ENCODE results near the gene RETREG2.
A peak's percentile ranks its signal among the peaks of the same experiment; 100 is the strongest.

Gene RETREG2, protein sequence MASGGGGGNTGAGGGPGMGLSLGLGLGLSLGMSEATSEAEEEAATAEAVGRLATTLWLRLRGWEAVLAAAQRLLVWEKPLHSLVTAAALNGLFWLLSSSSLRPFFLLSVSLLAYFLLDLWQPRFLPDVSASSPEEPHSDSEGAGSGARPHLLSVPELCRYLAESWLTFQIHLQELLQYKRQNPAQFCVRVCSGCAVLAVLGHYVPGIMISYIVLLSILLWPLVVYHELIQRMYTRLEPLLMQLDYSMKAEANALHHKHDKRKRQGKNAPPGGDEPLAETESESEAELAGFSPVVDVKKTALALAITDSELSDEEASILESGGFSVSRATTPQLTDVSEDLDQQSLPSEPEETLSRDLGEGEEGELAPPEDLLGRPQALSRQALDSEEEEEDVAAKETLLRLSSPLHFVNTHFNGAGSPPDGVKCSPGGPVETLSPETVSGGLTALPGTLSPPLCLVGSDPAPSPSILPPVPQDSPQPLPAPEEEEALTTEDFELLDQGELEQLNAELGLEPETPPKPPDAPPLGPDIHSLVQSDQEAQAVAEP

DNA sequence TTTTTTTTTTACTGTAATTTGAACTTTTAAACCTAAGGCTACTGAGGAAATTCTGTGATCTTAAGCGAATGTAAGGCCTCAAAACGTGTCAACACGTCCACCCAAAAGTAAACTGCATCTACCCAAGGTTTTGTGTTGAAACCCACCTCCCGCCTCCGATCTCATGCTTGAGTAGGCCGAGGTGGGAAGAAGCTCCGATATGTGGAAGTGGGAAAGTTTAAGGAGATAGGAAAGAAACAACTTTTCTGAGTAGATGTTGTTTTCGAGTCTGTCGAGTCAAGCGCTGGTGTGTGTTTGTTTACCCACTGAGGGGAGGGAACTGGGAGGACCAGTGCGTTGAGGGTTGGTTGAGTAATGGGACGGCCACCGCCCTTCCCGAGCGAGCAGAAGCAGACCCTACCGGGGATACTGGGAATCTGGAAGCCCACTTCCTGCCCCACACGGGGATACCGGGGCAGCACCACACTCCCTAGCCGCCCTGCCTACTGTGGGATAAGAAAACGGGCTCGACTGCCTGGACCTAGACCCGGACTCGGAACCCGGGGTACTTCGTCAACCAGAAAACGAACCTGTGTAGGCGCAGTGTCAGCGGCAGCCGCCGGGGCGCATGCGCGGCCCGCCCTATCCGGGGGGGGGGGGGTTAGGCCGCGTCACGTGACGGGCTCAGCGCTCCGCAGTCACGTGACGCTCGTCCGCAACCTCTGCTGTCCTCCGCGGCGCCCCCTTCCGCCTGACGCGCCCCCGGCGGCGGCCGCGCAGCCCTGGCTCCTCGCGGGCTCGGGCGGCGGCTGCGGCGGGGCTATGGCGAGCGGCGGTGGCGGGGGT is at the start of gene RETREG2:
TSS of gene RETREG2 (plus strand) at position 724 of the 825 bp plus-strand sequence. CDS start at position 802, 78 bp downstream.
- Histone ChIP-seq H3K9me3 (ENCODE audit: control insufficient read depth, low read length) (no peaks in the 10 kb centered on the region), H3K36me3 (ENCODE audit: control insufficient read depth, insufficient read depth, low read length, severe bottlenecking) (peaks cover 52% of the 10 kb centered on the region), H3K9ac (ENCODE audit: low read length) (peak within 1 kb of the TSS; percentile 99), H3K27me3 (replicated peaks; ENCODE audit: control insufficient read depth, insufficient read depth, low read length) (no peaks in the 10 kb centered on the region), H3K4me1 (ENCODE audit: control insufficient read depth, insufficient read depth, low read length) (peaks cover 36% of the 10 kb centered on the region), H3K4me3 (ENCODE audit: low read length) (peak within 1 kb of the TSS; percentile 83)
- peak; percentile 96 for DNase-seq (ENCODE audit: low read depth)

DNA sequence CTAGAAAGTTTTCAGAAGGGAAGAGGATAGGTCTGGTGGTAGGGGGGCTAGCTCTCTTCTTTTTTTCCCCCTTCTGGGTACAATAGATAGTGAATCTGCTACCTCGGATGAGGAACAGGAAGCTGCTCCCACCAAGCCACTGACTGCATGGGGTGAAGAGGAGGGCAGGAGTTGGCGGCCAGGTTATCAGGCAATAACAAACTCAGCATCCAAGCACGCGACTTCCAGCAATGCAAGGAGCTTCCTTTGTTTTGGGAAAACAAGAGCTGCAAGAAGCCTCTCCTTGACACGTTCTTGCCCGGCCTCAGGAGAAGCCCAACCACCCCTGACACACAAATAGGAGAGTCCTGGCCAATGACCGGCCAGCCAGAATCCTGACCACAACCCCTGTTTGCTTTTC is 49.7 kb upstream of the RETREG2 start:
- no peak for DNase-seq (ENCODE audit: low read depth)
- H3K9me3 ChIP-seq (ENCODE audit: control insufficient read depth, low read length), result no peaks in the 10 kb centered on the region
- H3K4me3 ChIP-seq (ENCODE audit: low read length), result no peak overlapping the region
- peaks cover 18% of the 10 kb centered on the region for H3K4me1 ChIP-seq (ENCODE audit: control insufficient read depth, insufficient read depth, low read length)
- no peak overlapping the region for H3K9ac ChIP-seq (ENCODE audit: low read length)
- no peaks in the 10 kb centered on the region for H3K36me3 ChIP-seq (ENCODE audit: control insufficient read depth, insufficient read depth, low read length, severe bottlenecking)
- H3K27me3 ChIP-seq (replicated peaks; ENCODE audit: control insufficient read depth, insufficient read depth, low read length), result no peaks in the 10 kb centered on the region

DNA sequence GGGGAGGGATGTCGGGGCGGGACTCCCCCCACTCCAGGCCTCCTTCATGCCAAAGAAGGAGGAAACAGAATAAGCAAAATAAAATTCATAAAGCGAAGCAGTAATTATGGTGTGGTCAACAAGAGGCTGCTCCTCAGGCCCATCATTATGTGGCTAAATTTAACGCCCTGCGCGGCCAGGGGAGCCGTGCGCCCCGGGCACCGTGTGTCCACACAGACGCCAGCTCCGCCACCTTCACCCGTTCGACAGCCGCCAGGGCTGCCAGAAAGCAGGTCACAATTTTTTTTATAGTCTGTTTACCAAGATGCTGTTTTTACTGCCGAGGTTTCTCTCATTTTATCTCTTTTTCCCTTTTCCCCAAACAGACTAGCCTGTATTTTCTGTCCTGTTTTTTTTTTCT is 48.5 kb upstream of the RETREG2 start:
- Histone ChIP-seq H3K9ac (ENCODE audit: low read length) (no peak overlapping the region), H3K36me3 (ENCODE audit: control insufficient read depth, insufficient read depth, low read length, severe bottlenecking) (no peaks in the 10 kb centered on the region), H3K9me3 (ENCODE audit: control insufficient read depth, low read length) (no peaks in the 10 kb centered on the region), H3K4me1 (ENCODE audit: control insufficient read depth, insufficient read depth, low read length) (peaks cover 14% of the 10 kb centered on the region), H3K4me3 (ENCODE audit: low read length) (no peak overlapping the region), H3K27me3 (replicated peaks; ENCODE audit: control insufficient read depth, insufficient read depth, low read length) (no peaks in the 10 kb centered on the region)
- DNase-seq (ENCODE audit: low read depth), result no peak

DNA sequence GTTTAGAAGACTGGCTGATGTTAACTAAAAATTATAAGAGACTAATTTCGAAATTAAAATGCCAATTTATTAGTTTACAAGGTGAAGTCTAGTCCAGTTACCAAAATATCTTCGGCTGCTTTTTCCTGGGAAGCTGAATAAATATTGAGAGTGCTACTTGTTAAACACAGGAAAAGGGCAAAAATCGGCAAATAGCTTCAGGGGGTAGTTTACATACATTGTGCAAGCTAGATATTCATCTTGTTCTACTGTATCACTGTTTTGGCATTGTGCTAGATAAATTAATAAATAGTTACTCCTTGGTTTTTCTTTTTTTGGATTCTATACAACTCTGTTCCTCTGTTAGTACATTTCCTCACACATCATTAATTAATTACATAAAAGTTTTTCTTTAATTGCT is 46.7 kb upstream of the RETREG2 start:
- no peaks in the 10 kb centered on the region for H3K4me1 ChIP-seq (ENCODE audit: control insufficient read depth, insufficient read depth, low read length)
- H3K4me3 ChIP-seq (ENCODE audit: low read length), result no peak overlapping the region
- no peaks in the 10 kb centered on the region for H3K36me3 ChIP-seq (ENCODE audit: control insufficient read depth, insufficient read depth, low read length, severe bottlenecking)
- H3K27me3 ChIP-seq (replicated peaks; ENCODE audit: control insufficient read depth, insufficient read depth, low read length), result no peaks in the 10 kb centered on the region
- DNase-seq (ENCODE audit: low read depth), result no peak
- no peaks in the 10 kb centered on the region for H3K9me3 ChIP-seq (ENCODE audit: control insufficient read depth, low read length)
- no peak overlapping the region for H3K9ac ChIP-seq (ENCODE audit: low read length)

DNA sequence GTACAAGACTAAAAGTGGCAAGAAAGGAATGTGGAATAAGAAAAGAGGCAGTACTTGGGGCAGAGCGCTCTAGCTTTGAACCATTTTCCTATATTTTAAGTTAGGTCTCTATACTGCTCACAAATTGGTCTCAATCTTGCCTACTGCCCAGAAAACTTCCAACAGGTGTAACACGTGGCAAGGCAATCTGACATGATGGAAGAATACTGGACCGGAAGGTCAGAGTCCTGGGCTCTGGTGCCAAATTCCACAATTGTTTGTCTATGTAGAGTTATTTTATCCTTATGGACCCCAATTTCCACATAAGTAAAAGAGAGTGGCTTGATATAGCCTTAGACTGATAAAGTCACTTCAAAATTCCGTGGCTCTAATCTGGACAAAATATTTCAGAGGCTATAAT is 46.3 kb upstream of the RETREG2 start:
- H3K4me3 ChIP-seq (ENCODE audit: low read length), result no peak overlapping the region
- no peaks in the 10 kb centered on the region for H3K36me3 ChIP-seq (ENCODE audit: control insufficient read depth, insufficient read depth, low read length, severe bottlenecking)
- no peak for DNase-seq (ENCODE audit: low read depth)
- no peaks in the 10 kb centered on the region for H3K9me3 ChIP-seq (ENCODE audit: control insufficient read depth, low read length)
- no peaks in the 10 kb centered on the region for H3K4me1 ChIP-seq (ENCODE audit: control insufficient read depth, insufficient read depth, low read length)
- H3K9ac ChIP-seq (ENCODE audit: low read length), result no peak overlapping the region
- H3K27me3 ChIP-seq (replicated peaks; ENCODE audit: control insufficient read depth, insufficient read depth, low read length), result no peaks in the 10 kb centered on the region

DNA sequence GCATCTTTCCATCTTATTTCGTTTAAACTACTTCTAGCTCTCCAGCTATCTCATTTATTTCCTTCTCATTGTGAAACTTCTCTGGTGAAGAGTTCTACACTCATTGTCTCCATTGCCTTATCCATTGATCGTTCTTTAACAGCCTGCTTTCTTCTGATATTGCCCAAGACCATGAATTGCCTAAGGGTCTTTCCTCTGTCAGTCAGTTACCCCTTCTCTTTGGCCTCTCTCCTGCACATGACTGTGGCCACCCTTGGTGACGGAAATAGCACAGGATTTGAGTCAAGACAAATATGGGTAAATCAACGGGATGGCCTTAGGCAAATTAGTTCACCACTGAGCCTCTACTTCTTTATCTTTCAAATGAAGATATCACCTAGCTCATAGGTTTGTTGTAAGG is 44.1 kb upstream of the RETREG2 start:
- no peak for DNase-seq (ENCODE audit: low read depth)
- H3K9ac ChIP-seq (ENCODE audit: low read length), result no peak overlapping the region
- no peaks in the 10 kb centered on the region for H3K4me1 ChIP-seq (ENCODE audit: control insufficient read depth, insufficient read depth, low read length)
- no peaks in the 10 kb centered on the region for H3K27me3 ChIP-seq (replicated peaks; ENCODE audit: control insufficient read depth, insufficient read depth, low read length)
- H3K4me3 ChIP-seq (ENCODE audit: low read length), result no peak overlapping the region
- no peaks in the 10 kb centered on the region for H3K9me3 ChIP-seq (ENCODE audit: control insufficient read depth, low read length)
- H3K36me3 ChIP-seq (ENCODE audit: control insufficient read depth, insufficient read depth, low read length, severe bottlenecking), result peaks cover 6% of the 10 kb centered on the region

DNA sequence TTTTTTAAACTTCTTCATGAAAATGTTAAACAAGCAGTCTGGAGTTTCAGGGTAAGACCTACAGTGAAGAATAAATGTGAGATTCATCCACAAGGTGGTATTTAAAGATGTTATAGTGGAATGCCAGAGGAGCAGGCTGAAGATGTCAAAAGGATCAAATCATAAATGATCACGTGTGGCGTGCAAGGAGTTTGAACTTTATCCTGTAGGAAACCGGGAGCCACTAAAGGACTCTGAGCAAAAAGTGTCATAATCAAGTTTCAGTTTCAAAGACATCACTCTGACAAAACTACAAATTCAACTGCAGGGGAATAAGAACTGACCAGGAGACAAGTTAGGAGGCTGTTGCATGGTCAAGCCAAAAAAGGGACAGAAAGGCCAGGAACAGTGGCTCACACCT is 37.4 kb upstream of the RETREG2 start:
- DNase-seq (ENCODE audit: low read depth), result no peak
- Histone ChIP-seq H3K36me3 (ENCODE audit: control insufficient read depth, insufficient read depth, low read length, severe bottlenecking) (peaks cover 28% of the 10 kb centered on the region), H3K4me3 (ENCODE audit: low read length) (no peak overlapping the region), H3K9me3 (ENCODE audit: control insufficient read depth, low read length) (no peaks in the 10 kb centered on the region), H3K4me1 (ENCODE audit: control insufficient read depth, insufficient read depth, low read length) (peaks cover 6% of the 10 kb centered on the region), H3K27me3 (replicated peaks; ENCODE audit: control insufficient read depth, insufficient read depth, low read length) (no peaks in the 10 kb centered on the region), H3K9ac (ENCODE audit: low read length) (no peak overlapping the region)

DNA sequence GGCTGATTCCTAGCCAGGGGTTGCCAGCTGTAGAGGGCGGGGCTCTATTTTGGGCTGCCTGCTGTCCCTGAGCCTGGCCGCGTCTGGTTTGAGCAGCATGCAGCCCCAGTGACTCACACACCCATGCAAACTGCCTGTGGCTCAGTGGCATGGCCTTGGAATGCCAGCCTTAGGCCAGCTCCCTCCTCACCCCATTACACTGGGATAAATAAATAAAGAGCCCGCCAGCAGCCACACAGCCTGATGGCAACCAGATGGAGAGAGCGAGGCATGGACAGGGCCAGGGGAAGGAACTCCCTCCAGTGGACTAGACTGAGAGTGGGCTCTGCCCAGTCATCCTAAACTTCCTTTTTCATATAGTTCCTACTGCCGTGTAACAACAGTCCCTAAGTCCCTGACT is 35.7 kb upstream of the RETREG2 start:
- Histone ChIP-seq H3K9ac (ENCODE audit: low read length) (no peak overlapping the region), H3K36me3 (ENCODE audit: control insufficient read depth, insufficient read depth, low read length, severe bottlenecking) (peaks cover 41% of the 10 kb centered on the region), H3K4me1 (ENCODE audit: control insufficient read depth, insufficient read depth, low read length) (peaks cover 6% of the 10 kb centered on the region), H3K4me3 (ENCODE audit: low read length) (no peak overlapping the region), H3K9me3 (ENCODE audit: control insufficient read depth, low read length) (no peaks in the 10 kb centered on the region), H3K27me3 (replicated peaks; ENCODE audit: control insufficient read depth, insufficient read depth, low read length) (no peaks in the 10 kb centered on the region)
- peak; percentile 95 for DNase-seq (ENCODE audit: low read depth)

DNA sequence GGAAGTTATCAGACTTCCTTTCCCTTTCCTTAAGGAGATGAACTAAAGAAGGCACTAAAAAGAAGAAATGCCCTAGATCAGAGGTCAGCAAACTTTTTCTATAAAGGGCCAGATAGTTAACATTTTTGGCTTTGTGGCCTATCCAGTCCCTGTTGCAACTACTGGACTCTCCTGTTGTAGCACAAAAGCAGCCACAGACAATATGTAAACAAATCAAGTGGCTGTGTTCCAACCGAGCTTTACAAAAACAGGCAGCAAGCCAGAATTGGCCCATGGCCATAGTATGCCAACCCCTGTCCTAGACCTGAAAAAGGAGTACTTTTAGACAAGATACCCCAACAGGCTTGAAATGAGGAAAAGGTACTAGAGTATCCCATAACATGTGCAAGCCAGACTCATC is 28.4 kb upstream of the RETREG2 start:
- Histone ChIP-seq H3K4me3 (ENCODE audit: low read length) (no peak overlapping the region), H3K27me3 (replicated peaks; ENCODE audit: control insufficient read depth, insufficient read depth, low read length) (no peaks in the 10 kb centered on the region), H3K9me3 (ENCODE audit: control insufficient read depth, low read length) (no peaks in the 10 kb centered on the region), H3K4me1 (ENCODE audit: control insufficient read depth, insufficient read depth, low read length) (peaks cover 5% of the 10 kb centered on the region), H3K9ac (ENCODE audit: low read length) (no peak overlapping the region), H3K36me3 (ENCODE audit: control insufficient read depth, insufficient read depth, low read length, severe bottlenecking) (peaks cover 30% of the 10 kb centered on the region)
- peak; percentile 67 for DNase-seq (ENCODE audit: low read depth)

DNA sequence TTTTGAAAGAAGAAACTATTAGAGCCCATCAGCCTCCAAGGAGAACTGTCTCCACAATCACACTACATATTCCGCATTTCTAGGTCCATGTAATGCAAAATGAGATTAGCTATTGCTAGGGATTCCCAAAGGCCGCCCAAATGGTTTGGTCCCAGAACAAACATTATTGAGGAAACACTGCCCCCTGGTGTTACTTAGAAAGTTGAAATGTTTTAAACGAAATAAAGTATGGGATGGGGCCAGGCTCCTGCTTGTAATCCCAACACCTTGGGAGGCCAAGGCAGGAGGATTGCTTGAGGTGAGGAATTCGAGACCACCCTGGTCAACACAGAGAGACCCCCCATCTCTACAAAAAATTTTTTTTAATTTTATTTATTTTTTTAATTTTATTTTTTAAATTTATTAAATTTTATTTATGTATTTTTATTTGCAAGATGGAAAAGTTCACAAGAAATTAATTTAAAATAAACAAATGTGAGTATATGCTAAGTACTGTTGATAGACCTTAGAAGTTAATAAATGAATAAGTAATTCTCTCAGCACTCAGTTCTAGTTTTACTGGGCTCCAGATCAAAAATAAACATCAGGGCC is 22.9 kb upstream of the RETREG2 start:
- peaks cover 18% of the 10 kb centered on the region for H3K36me3 ChIP-seq (ENCODE audit: control insufficient read depth, insufficient read depth, low read length, severe bottlenecking)
- no peak overlapping the region for H3K4me3 ChIP-seq (ENCODE audit: low read length)
- H3K9me3 ChIP-seq (ENCODE audit: control insufficient read depth, low read length), result no peaks in the 10 kb centered on the region
- H3K27me3 ChIP-seq (replicated peaks; ENCODE audit: control insufficient read depth, insufficient read depth, low read length), result no peaks in the 10 kb centered on the region
- peak; percentile 93 for DNase-seq (ENCODE audit: low read depth)
- peaks cover 6% of the 10 kb centered on the region for H3K4me1 ChIP-seq (ENCODE audit: control insufficient read depth, insufficient read depth, low read length)
- H3K9ac ChIP-seq (ENCODE audit: low read length), result no peak overlapping the region

DNA sequence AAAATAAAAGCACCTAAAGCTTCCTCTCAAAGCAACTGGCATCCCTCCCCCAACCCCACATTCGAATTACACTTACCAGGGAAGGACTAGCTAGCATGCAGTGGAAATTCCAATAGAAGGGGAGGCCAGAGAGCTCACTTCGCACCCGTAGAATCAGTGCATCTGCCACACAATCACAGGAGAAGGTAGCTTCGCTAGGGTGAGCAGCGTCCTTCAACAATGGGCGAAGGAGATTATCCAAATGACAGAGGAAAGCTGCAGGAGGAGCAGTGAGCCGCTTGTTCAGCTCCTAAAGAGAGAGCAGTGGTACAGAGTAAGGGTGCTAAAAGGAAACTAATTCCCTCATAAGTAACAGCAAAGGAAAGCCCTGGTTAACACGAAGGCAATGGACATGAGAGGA is 20.7 kb upstream of the RETREG2 start:
- H3K9ac ChIP-seq (ENCODE audit: low read length), result no peak overlapping the region
- H3K4me1 ChIP-seq (ENCODE audit: control insufficient read depth, insufficient read depth, low read length), result peaks cover 11% of the 10 kb centered on the region
- no peaks in the 10 kb centered on the region for H3K9me3 ChIP-seq (ENCODE audit: control insufficient read depth, low read length)
- no peak overlapping the region for H3K4me3 ChIP-seq (ENCODE audit: low read length)
- H3K36me3 ChIP-seq (ENCODE audit: control insufficient read depth, insufficient read depth, low read length, severe bottlenecking), result peaks cover 18% of the 10 kb centered on the region
- no peak for DNase-seq (ENCODE audit: low read depth)
- no peaks in the 10 kb centered on the region for H3K27me3 ChIP-seq (replicated peaks; ENCODE audit: control insufficient read depth, insufficient read depth, low read length)
